Measurements from ENCODE around the gene PABPC1L.

DNA sequence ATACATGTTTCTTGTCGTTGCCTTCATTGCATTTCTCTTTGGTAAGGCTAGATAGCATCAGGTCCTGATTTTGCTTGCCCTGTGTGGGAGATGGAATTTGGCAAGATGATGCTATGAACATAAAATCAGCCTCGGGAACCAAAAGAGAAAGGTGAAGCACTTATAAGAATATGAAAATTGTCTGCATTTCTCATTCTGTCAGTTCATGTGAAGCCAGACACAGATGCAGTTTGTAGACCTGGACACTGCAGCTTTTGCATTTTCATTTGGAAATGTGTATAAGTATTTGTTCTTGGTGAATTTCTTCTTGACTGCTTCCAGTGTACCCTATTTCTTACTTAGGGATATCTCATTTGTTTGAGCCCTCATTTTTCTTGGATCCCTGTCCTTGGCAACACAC, 23.0 kb upstream of the PABPC1L start:
- TF ChIP-seq POLR2A (IDR thresholded peaks at IDR 0.05) = no peak
- TF ChIP-seq, protein P1, sequence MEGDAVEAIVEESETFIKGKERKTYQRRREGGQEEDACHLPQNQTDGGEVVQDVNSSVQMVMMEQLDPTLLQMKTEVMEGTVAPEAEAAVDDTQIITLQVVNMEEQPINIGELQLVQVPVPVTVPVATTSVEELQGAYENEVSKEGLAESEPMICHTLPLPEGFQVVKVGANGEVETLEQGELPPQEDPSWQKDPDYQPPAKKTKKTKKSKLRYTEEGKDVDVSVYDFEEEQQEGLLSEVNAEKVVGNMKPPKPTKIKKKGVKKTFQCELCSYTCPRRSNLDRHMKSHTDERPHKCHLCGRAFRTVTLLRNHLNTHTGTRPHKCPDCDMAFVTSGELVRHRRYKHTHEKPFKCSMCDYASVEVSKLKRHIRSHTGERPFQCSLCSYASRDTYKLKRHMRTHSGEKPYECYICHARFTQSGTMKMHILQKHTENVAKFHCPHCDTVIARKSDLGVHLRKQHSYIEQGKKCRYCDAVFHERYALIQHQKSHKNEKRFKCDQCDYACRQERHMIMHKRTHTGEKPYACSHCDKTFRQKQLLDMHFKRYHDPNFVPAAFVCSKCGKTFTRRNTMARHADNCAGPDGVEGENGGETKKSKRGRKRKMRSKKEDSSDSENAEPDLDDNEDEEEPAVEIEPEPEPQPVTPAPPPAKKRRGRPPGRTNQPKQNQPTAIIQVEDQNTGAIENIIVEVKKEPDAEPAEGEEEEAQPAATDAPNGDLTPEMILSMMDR (IDR thresholded peaks at IDR 0.05) = no peak

Data from body of pancreas (tissue), 4 donors.